ENCODE results near the gene PCDHGB3. TPM values are rescaled to one million over a fixed set of nuclear protein-coding genes. Genes with fewer than 3 reads are reported as not detected.
"Not testable (repeated sequence)": the region's sequence is repeated elsewhere in the genome, so short reads cannot be mapped to it uniquely, and the experiment has no call there.

Gene PCDHGB3
- total RNA-seq, 2 experiments from 2014 or later = 0.09 to 0.41 TPM

GRCh38 chr5:141343953-141344463, 26.0 kb upstream of the PCDHGB3 start:
- Mint-ChIP-seq H3K4me1 (no peaks in the 10 kb centered on the region), H3K27ac (no peak overlapping the region), H3K36me3 (peaks cover 6% of the 10 kb centered on the region), H3K27me3 (peaks cover 23% of the 10 kb centered on the region), H3K4me3 (peak overlapping the region; percentile 61), H3K9me3 (ENCODE audit: low read depth) (peaks cover 11% of the 10 kb centered on the region)
- no peak for ATAC-seq
- CTCF ChIA-PET = interaction anchor here (1.0 to 2.2 kb wide), 11 partner anchors 9 to 181 kb away, joined by 3 to 6 read pairs (median 3); partner anchors contain the start of genes PCDHGA4, PCDHGB5 and PCDHGB6
- no peak for DNase-seq

GRCh38 chr5:141345327-141345726, 24.7 kb upstream of the PCDHGB3 start:
- DNase-seq = no peak
- CTCF ChIA-PET = interaction anchor here (2.2 kb wide), 1 partner anchor 26 kb away, joined by 6 read pairs; no protein-coding TSS in a partner anchor
- Mint-ChIP-seq H3K27ac (no peak overlapping the region), H3K27me3 (peaks cover 18% of the 10 kb centered on the region), H3K4me1 (no peaks in the 10 kb centered on the region), H3K9me3 (ENCODE audit: low read depth) (peaks cover 11% of the 10 kb centered on the region), H3K36me3 (peaks cover 6% of the 10 kb centered on the region), H3K4me3 (no peak overlapping the region)
- ATAC-seq = no peak

- ATAC-seq, H3K36me3 Mint-ChIP-seq, H3K4me3 Mint-ChIP-seq, CTCF ChIA-PET, DNase-seq, H3K4me1 Mint-ChIP-seq, H3K27ac Mint-ChIP-seq: not testable (repeated sequence)
- Mint-ChIP-seq H3K9me3 (ENCODE audit: low read depth) (peaks cover 11% of the 10 kb centered on the region), H3K27me3 (peaks cover 24% of the 10 kb centered on the region)
These were observed 24.0 kb upstream of the PCDHGB3 start for GRCh38 chr5:141346017-141346416.

GRCh38 chr5:141349917-141350619, 20.0 kb upstream of the PCDHGB3 start, which contains the start of gene PCDHGB1:
TSS of gene PCDHGB1 (plus strand) at chr5:141350099. CDS start at chr5:141350261, 162 bp downstream.
- peaks cover 23% of the 10 kb centered on the region for H3K27me3 Mint-ChIP-seq
- DNase-seq (peak; percentile 58), ATAC-seq (no peak)
- CTCF ChIA-PET = interaction anchor here (1.0 to 1.4 kb wide), 3 partner anchors 14 to 214 kb away, joined by 3 to 5 read pairs (median 3); partner anchors contain the start of genes PCDHGA10 and PCDHGA5
- H3K36me3 Mint-ChIP-seq = peaks cover 9% of the 10 kb centered on the region
- H3K9me3 Mint-ChIP-seq (ENCODE audit: low read depth) = peaks cover 13% of the 10 kb centered on the region
- peak within 1 kb of the TSS; percentile 26 for H3K4me3 Mint-ChIP-seq
- no peaks in the 10 kb centered on the region for H3K4me1 Mint-ChIP-seq
- H3K27ac Mint-ChIP-seq = no peak within 1 kb of the TSS

GRCh38 chr5:141351591-141351990, 18.5 kb upstream of the PCDHGB3 start:
- Mint-ChIP-seq H3K4me3 (no peak overlapping the region), H3K4me1 (no peaks in the 10 kb centered on the region), H3K27ac (no peak overlapping the region), H3K36me3 (peaks cover 5% of the 10 kb centered on the region), H3K27me3 (peaks cover 37% of the 10 kb centered on the region), H3K9me3 (ENCODE audit: low read depth) (peaks cover 17% of the 10 kb centered on the region)
- CTCF ChIA-PET = no interaction called here
- ATAC-seq = no peak
- no peak for DNase-seq

- no peak within 1 kb of the TSS for H3K4me3 Mint-ChIP-seq
These were observed 15.1 kb upstream of the PCDHGB3 start, which contains the start of gene PCDHGA4 for GRCh38 chr5:141354900-141355469. TSS of gene PCDHGA4 (plus strand) at chr5:141355021. CDS start at chr5:141355108, 87 bp downstream.

GRCh38 chr5:141355641-141356040, 14.4 kb upstream of the PCDHGB3 start:
- CTCF ChIA-PET = interaction anchor here (0.8 to 1.2 kb wide), 6 partner anchors 11 to 202 kb away, joined by 3 to 8 read pairs (median 4); partner anchors contain the start of genes PCDHGA1, PCDHGA11, PCDHGA3 and PCDHGB3
- Mint-ChIP-seq H3K4me3 (no peak overlapping the region), H3K36me3 (peaks cover 8% of the 10 kb centered on the region), H3K4me1 (peaks cover 2% of the 10 kb centered on the region), H3K9me3 (ENCODE audit: low read depth) (peaks cover 14% of the 10 kb centered on the region), H3K27me3 (peaks cover 47% of the 10 kb centered on the region), H3K27ac (no peak overlapping the region)
- no peak for DNase-seq
- no peak for ATAC-seq

More at GRCh38 chr5:141354900-141355469, 15.1 kb upstream of the PCDHGB3 start, which contains the start of gene PCDHGA4:
- Mint-ChIP-seq H3K27ac (no peak within 1 kb of the TSS), H3K9me3 (ENCODE audit: low read depth) (peaks cover 14% of the 10 kb centered on the region), H3K27me3 (peaks cover 47% of the 10 kb centered on the region), H3K36me3 (peaks cover 6% of the 10 kb centered on the region), H3K4me1 (peaks cover 2% of the 10 kb centered on the region)
- no peak for ATAC-seq
- CTCF ChIA-PET = interaction anchor here (1.1 to 1.2 kb wide), 5 partner anchors 11 to 203 kb away, joined by 4 to 8 read pairs (median 4); partner anchors contain the start of genes PCDHGA1, PCDHGA11, PCDHGA3 and PCDHGB3
- no peak for DNase-seq

- peaks cover 47% of the 10 kb centered on the region for H3K27me3 Mint-ChIP-seq
These were observed 13.9 kb upstream of the PCDHGB3 start for GRCh38 chr5:141356133-141356532.

GRCh38 chr5:141356950-141357349, 13.1 kb upstream of the PCDHGB3 start:
- Mint-ChIP-seq H3K36me3 (peaks cover 15% of the 10 kb centered on the region), H3K27ac (no peak overlapping the region), H3K27me3 (peaks cover 51% of the 10 kb centered on the region), H3K4me1 (peaks cover 2% of the 10 kb centered on the region), H3K4me3 (no peak overlapping the region), H3K9me3 (ENCODE audit: low read depth) (peaks cover 17% of the 10 kb centered on the region)
- CTCF ChIA-PET = no interaction called here
- DNase-seq (no peak), ATAC-seq (no peak)

More at GRCh38 chr5:141356133-141356532, 13.9 kb upstream of the PCDHGB3 start:
- Mint-ChIP-seq H3K4me3 (no peak overlapping the region), H3K36me3 (peaks cover 13% of the 10 kb centered on the region), H3K9me3 (ENCODE audit: low read depth) (peaks cover 17% of the 10 kb centered on the region), H3K27ac (no peak overlapping the region), H3K4me1 (peaks cover 2% of the 10 kb centered on the region)
- ATAC-seq (no peak), DNase-seq (no peak)
- CTCF ChIA-PET = interaction anchor here (0.8 to 1.2 kb wide), 3 partner anchors 65 to 202 kb away, joined by 3 to 4 read pairs (median 4); partner anchors contain the start of gene PCDHGA11

GRCh38 chr5:141359790-141360426, 10.1 kb upstream of the PCDHGB3 start, which contains the start of gene PCDHGB2:
TSS of gene PCDHGB2 (plus strand) at chr5:141359994. CDS start at chr5:141360136, 142 bp downstream.
- Mint-ChIP-seq H3K4me1 (peaks cover 2% of the 10 kb centered on the region), H3K27me3 (peaks cover 69% of the 10 kb centered on the region), H3K36me3 (peaks cover 15% of the 10 kb centered on the region), H3K4me3 (peak within 1 kb of the TSS; percentile 75), H3K9me3 (ENCODE audit: low read depth) (peaks cover 15% of the 10 kb centered on the region), H3K27ac (peak within 1 kb of the TSS; percentile 6)
- no peak for DNase-seq
- CTCF ChIA-PET = interaction anchor here (0.5 to 1.9 kb wide), 6 partner anchors 61 to 276 kb away, joined by 3 to 7 read pairs (median 4); partner anchors contain the start of gene PCDHGA11
- no peak for ATAC-seq

GRCh38 chr5:141360685-141361084, 9.4 kb upstream of the PCDHGB3 start:
- H3K36me3 Mint-ChIP-seq = peaks cover 15% of the 10 kb centered on the region
- DNase-seq = no peak
- CTCF ChIA-PET = interaction anchor here (1.7 to 1.9 kb wide), 2 partner anchors 203 to 207 kb away, joined by 6 to 7 read pairs; no protein-coding TSS in a partner anchor
- peaks cover 2% of the 10 kb centered on the region for H3K4me1 Mint-ChIP-seq
- H3K4me3 Mint-ChIP-seq = peak overlapping the region; percentile 75
- no peak for ATAC-seq
- H3K27me3 Mint-ChIP-seq = peaks cover 70% of the 10 kb centered on the region
- H3K27ac Mint-ChIP-seq = no peak overlapping the region
- peaks cover 17% of the 10 kb centered on the region for H3K9me3 Mint-ChIP-seq (ENCODE audit: low read depth)

- Mint-ChIP-seq H3K27ac (no peak overlapping the region), H3K9me3 (ENCODE audit: low read depth) (peaks cover 15% of the 10 kb centered on the region), H3K27me3 (peaks cover 70% of the 10 kb centered on the region), H3K4me3 (no peak overlapping the region), H3K36me3 (peaks cover 15% of the 10 kb centered on the region), H3K4me1 (peaks cover 2% of the 10 kb centered on the region)
- no peak for ATAC-seq
- DNase-seq = no peak
- CTCF ChIA-PET = interaction anchor here (1.6 kb wide), 1 partner anchor 59 kb away, joined by 4 read pairs; the partner anchor contains the start of gene PCDHGA11
These were observed 7.3 kb upstream of the PCDHGB3 start for GRCh38 chr5:141362719-141363118.

Measured in activated CD8-positive, alpha-beta memory T cell treated with anti-CD3 and anti-CD28 coated beads, Interleukin-2, amount 10 ng/mL, durations not matched to agents 7 days and 5 days (primary cell).